Fibroblast of lung (primary cell): Measurements from ENCODE around the gene SYNJ2. TPM values are rescaled to one million over a fixed set of nuclear protein-coding genes. Genes with fewer than 3 reads are reported as not detected.

ENCODE experiments used
- DNase-seq, 2 donors: peaks; one replicate each; pipeline versions ENCODE4 v3.0.0 to v3.0.0-alpha.2; 2010; ENCODE audit warnings: low read depth in 2 of 2
- H2AFZ ChIP-seq: 2 replicates; pipeline ENCODE4 v1.5.1; 2012; ENCODE audit warnings: low read length, control low read depth, inconsistent platforms
- H3K27ac ChIP-seq: 2 replicates; pipeline ENCODE4 v1.5.1; 2011; ENCODE audit warnings: low read length, control low read depth; ENCODE audit not compliant: insufficient read depth
- H3K27me3 ChIP-seq: 2 replicates; pipeline ENCODE4 v1.5.1; 2011; ENCODE audit warnings: mild to moderate bottlenecking, low read length; ENCODE audit not compliant: control insufficient read depth, insufficient read depth
- H3K36me3 ChIP-seq: 2 replicates; pipeline ENCODE4 v1.5.1; 2011; ENCODE audit warnings: low read length; ENCODE audit not compliant: control insufficient read depth, insufficient read depth
- H3K4me1 ChIP-seq: 2 replicates; pipeline ENCODE4 v1.5.1; 2011; ENCODE audit warnings: low read length; ENCODE audit not compliant: control insufficient read depth, insufficient read depth; ENCODE audit errors: extremely low read depth
- H3K4me2 ChIP-seq: 2 replicates; pipeline ENCODE4 v1.5.1; 2011; ENCODE audit warnings: low read length, control low read depth; ENCODE audit not compliant: insufficient read depth; ENCODE audit errors: extremely low read depth
- H3K4me3 ChIP-seq, 4 experiments: fragments of 200-600 bp in 1 of 4; sonication (generic) in 1 of 4; replicated peaks in 1 of 4; 2 replicates each; pipeline ENCODE4 v1.5.1; 2011 to 2016; ENCODE audit warnings: low read length in 4 of 4, low read depth in 3 of 4, mild to moderate bottlenecking in 3 of 4, control low read depth in 2 of 4, inconsistent platforms in 1 of 4, mixed read lengths in 1 of 4; ENCODE audit not compliant: insufficient read depth in 1 of 4; ENCODE audit errors: control extremely low read depth in 1 of 4
- H3K79me2 ChIP-seq: 2 replicates; pipeline ENCODE4 v1.5.1; 2012; ENCODE audit warnings: mild to moderate bottlenecking, low read length, inconsistent platforms; ENCODE audit not compliant: control insufficient read depth, insufficient read depth
- H3K9ac ChIP-seq: 2 replicates; pipeline ENCODE4 v1.5.1; 2011; ENCODE audit warnings: mild to moderate bottlenecking, low read length, control low read depth; ENCODE audit not compliant: insufficient read depth
- H3K9me3 ChIP-seq: 2 replicates; pipeline ENCODE4 v1.5.1; 2012; ENCODE audit warnings: low read depth, low read length; ENCODE audit not compliant: control insufficient read depth, insufficient read depth
- H4K20me1 ChIP-seq: 2 replicates; pipeline ENCODE4 v1.5.1; 2011; ENCODE audit warnings: low read length; ENCODE audit not compliant: control insufficient read depth, insufficient read depth; ENCODE audit errors: extremely low read depth
- EZH2 ChIP-seq: IDR thresholded peaks from 2 replicates; pipeline ENCODE4 v1.5.1; 2012; ENCODE audit warnings: low read length, control low read depth, mild to moderate bottlenecking; ENCODE audit errors: missing control alignments
- polyA plus RNA-seq, 2 donors: library from polyadenylated mRNA; depleted of rRNA in 1 of 2; stranded (reverse) in 1 of 2; unstranded in 1 of 2; fragments of >200 nt; gene quantifications; 2 replicates each; pipeline ENCODE4 v1.2.1, GENCODE V29; 2011 to 2012; ENCODE audit warnings: missing spikeins in 1 of 2
- total RNA-seq: library from RNA; depleted of rRNA; stranded (reverse); fragments of >200 nt; gene quantifications from 2 replicates; pipeline ENCODE4 v1.2.1, GENCODE V29; 2014
- TF ChIP-seq, protein P1 (sequence below), 2 donors: IDR thresholded peaks in 1 of 2; conservative IDR thresholded peaks in 1 of 2; 1 replicate in 1 of 2; 2 replicates in 1 of 2; pipeline ENCODE4 v1.5.1; 2011 to 2012; ENCODE audit warnings: low read length in 2 of 2, control low read depth in 1 of 2, inconsistent platforms in 1 of 2, low read depth in 1 of 2, mild to moderate bottlenecking in 1 of 2

SYNJ2 gene
- total and polyA plus RNA-seq, 2 donors (not counting 1 experiment from before 2014, with no cell fraction given), result 23.5 to 57.3 TPM

GRCh38 chr6:157978021-157978783 lies 3.5 kb upstream of the SYNJ2 start:
- Histone ChIP-seq H4K20me1 (no peaks in the 10 kb centered on the region), H3K4me2 (no peak overlapping the region), H3K4me3 (no peak overlapping the region), H3K36me3 (no peaks in the 10 kb centered on the region), H2AFZ (no peak overlapping the region), H3K27me3 (no peaks in the 10 kb centered on the region), H3K9ac (no peak overlapping the region), H3K4me1 (peaks cover 6% of the 10 kb centered on the region), H3K9me3 (no peaks in the 10 kb centered on the region), H3K27ac (no peak overlapping the region), H3K79me2 (peaks cover 12% of the 10 kb centered on the region)
- DNase-seq, result no peak
- no peak for TF ChIP-seq EZH2
- TF ChIP-seq, protein P1, sequence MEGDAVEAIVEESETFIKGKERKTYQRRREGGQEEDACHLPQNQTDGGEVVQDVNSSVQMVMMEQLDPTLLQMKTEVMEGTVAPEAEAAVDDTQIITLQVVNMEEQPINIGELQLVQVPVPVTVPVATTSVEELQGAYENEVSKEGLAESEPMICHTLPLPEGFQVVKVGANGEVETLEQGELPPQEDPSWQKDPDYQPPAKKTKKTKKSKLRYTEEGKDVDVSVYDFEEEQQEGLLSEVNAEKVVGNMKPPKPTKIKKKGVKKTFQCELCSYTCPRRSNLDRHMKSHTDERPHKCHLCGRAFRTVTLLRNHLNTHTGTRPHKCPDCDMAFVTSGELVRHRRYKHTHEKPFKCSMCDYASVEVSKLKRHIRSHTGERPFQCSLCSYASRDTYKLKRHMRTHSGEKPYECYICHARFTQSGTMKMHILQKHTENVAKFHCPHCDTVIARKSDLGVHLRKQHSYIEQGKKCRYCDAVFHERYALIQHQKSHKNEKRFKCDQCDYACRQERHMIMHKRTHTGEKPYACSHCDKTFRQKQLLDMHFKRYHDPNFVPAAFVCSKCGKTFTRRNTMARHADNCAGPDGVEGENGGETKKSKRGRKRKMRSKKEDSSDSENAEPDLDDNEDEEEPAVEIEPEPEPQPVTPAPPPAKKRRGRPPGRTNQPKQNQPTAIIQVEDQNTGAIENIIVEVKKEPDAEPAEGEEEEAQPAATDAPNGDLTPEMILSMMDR (conservative IDR thresholded peaks at IDR 0.05 in 1 of 2, IDR thresholded peaks at IDR 0.05 in 1 of 2; ENCODE audit: low read depth in 1 of 2, low read length in 2 of 2), result no peak

GRCh38 chr6:157980288-157981131 lies 1.2 kb upstream of the SYNJ2 start:
- Histone ChIP-seq H3K36me3 (no peaks in the 10 kb centered on the region), H3K4me1 (peaks cover 12% of the 10 kb centered on the region), H3K27me3 (no peaks in the 10 kb centered on the region), H4K20me1 (no peaks in the 10 kb centered on the region), H3K27ac (no peak overlapping the region), H3K9ac (no peak overlapping the region), H3K79me2 (peaks cover 35% of the 10 kb centered on the region), H3K9me3 (no peaks in the 10 kb centered on the region), H3K4me2 (no peak overlapping the region), H2AFZ (no peak overlapping the region), H3K4me3 (peak overlapping the region in 1 of 4 experiments; percentile 90)
- TF ChIP-seq, protein P1 (conservative IDR thresholded peaks at IDR 0.05 in 1 of 2, IDR thresholded peaks at IDR 0.05 in 1 of 2; ENCODE audit: low read depth in 1 of 2, low read length in 2 of 2), result no peak
- no peak for TF ChIP-seq EZH2
- DNase-seq, result no peak

DNA sequence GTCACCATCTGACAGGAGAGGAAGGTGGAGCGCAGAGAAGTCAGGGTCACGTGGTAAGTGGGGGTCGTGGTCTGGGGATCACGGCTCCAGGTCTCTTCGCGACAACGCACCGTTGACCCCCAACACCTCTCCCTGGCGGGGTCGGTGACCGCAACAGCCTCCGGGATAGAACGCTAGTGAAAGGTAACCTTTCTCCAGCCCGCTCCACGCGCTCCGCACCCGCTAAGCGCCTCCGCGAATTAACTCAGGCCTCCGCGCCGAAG lies 600 bp upstream of the SYNJ2 start:
- H3K36me3 ChIP-seq, result no peaks in the 10 kb centered on the region
- H3K4me1 ChIP-seq, result peaks cover 13% of the 10 kb centered on the region
- H3K4me3 ChIP-seq, result peak overlapping the region; percentile 19 to 90 (median 26)
- H2AFZ ChIP-seq, result peak overlapping the region; percentile 19
- H3K4me2 ChIP-seq, result peak overlapping the region; percentile 58
- DNase-seq, result no peak
- H3K27me3 ChIP-seq, result no peaks in the 10 kb centered on the region
- peaks cover 40% of the 10 kb centered on the region for H3K79me2 ChIP-seq
- TF ChIP-seq, protein P1 (conservative IDR thresholded peaks at IDR 0.05 in 1 of 2, IDR thresholded peaks at IDR 0.05 in 1 of 2; ENCODE audit: low read depth in 1 of 2, low read length in 2 of 2), result no peak
- no peak for TF ChIP-seq EZH2
- no peaks in the 10 kb centered on the region for H3K9me3 ChIP-seq
- H3K9ac ChIP-seq, result peak overlapping the region; percentile 96
- peak overlapping the region; percentile 25 for H3K27ac ChIP-seq
- H4K20me1 ChIP-seq, result no peaks in the 10 kb centered on the region
